NCI-H2171 treated with DMSO at 0.1 percent for 48 hours (cell line): ENCODE measurements around the gene IZUMO1.
"Not testable (repeated sequence)": the region's sequence is repeated elsewhere in the genome, so short reads cannot be mapped to it uniquely, and the experiment has no call there.

Experiments
- DNase-seq: peaks from one replicate; lab custom pipeline; 2025; lab: John Stamatoyannopoulos, UW

IZUMO1 gene

GRCh38 chr19:48746738-48747575, at the start of gene IZUMO1:
IZUMO1 (minus strand) TSS chr19:48746909; CDS start chr19:48745859, 1,050 bp downstream.
- no peak for DNase-seq

GRCh38 chr19:48795685-48796070, 49.0 kb upstream of the IZUMO1 start:
- DNase-seq: no peak

- DNase-seq: peak; percentile 95
These were observed 48.5 kb upstream of the IZUMO1 start for GRCh38 chr19:48795055-48795684.

- DNase-seq: no peak
These were observed 47.6 kb upstream of the IZUMO1 start for GRCh38 chr19:48794291-48794690.

GRCh38 chr19:48793271-48793670, 46.6 kb upstream of the IZUMO1 start:
- no peak for DNase-seq

GRCh38 chr19:48787331-48787730, 40.6 kb upstream of the IZUMO1 start:
- DNase-seq: not testable (repeated sequence)

GRCh38 chr19:48786422-48786821, 39.7 kb upstream of the IZUMO1 start:
- DNase-seq: not testable (repeated sequence)

- no peak for DNase-seq
These were observed 37.8 kb upstream of the IZUMO1 start for GRCh38 chr19:48784527-48784926.

- DNase-seq: no peak
These were observed 34.1 kb upstream of the IZUMO1 start for GRCh38 chr19:48780631-48781391.

- DNase-seq: peak; percentile 22
These were observed 32.9 kb upstream of the IZUMO1 start for GRCh38 chr19:48779636-48780035.

- DNase-seq: no peak
These were observed 31.0 kb upstream of the IZUMO1 start for GRCh38 chr19:48777720-48778119.

- no peak for DNase-seq
These were observed 30.4 kb upstream of the IZUMO1 start for GRCh38 chr19:48777139-48777538.

- DNase-seq: no peak
These were observed 25.8 kb upstream of the IZUMO1 start for GRCh38 chr19:48772503-48772953.

GRCh38 chr19:48770734-48771472, 24.2 kb upstream of the IZUMO1 start:
- DNase-seq: peak; percentile 11

- no peak for DNase-seq
These were observed 23.6 kb upstream of the IZUMO1 start for GRCh38 chr19:48770266-48770665.

GRCh38 chr19:48768994-48769713, 22.4 kb upstream of the IZUMO1 start:
- no peak for DNase-seq

GRCh38 chr19:48768171-48768753, 21.6 kb upstream of the IZUMO1 start:
- peak; percentile 48 for DNase-seq

- DNase-seq: not testable (repeated sequence)
These were observed 19.1 kb upstream of the IZUMO1 start for GRCh38 chr19:48765816-48766215.

- DNase-seq: no peak
These were observed 13.9 kb upstream of the IZUMO1 start for GRCh38 chr19:48760504-48761205.

GRCh38 chr19:48757741-48758144, 11.0 kb upstream of the IZUMO1 start:
- DNase-seq: no peak
